PFSK-1 (cell line): ENCODE measurements around the gene KTN1.

Source experiments
- FOXP2 ChIP-seq: optimal IDR thresholded peaks from 2 replicates; pipeline ENCODE3; 2011; ENCODE audit warnings: borderline replicate concordance, control low read depth, inconsistent platforms; ENCODE audit not compliant: insufficient read depth; ENCODE audit errors: extremely low read length, extremely low read depth
- POLR2AphosphoS5 ChIP-seq: IDR thresholded peaks from 2 replicates; pipeline ENCODE4 v1.6.1; 2012; ENCODE audit warnings: low read depth, mild to moderate bottlenecking, control low read depth, low read length, moderate library complexity
- SIN3A ChIP-seq: IDR thresholded peaks from 2 replicates; pipeline ENCODE4 v1.6.1; 2012; ENCODE audit warnings: mild to moderate bottlenecking, low read length, moderate library complexity, borderline replicate concordance; ENCODE audit not compliant: insufficient read depth
- TAF1 ChIP-seq: IDR thresholded peaks from 2 replicates; pipeline ENCODE4 v1.6.1; 2012; ENCODE audit warnings: low read length, control low read depth, borderline replicate concordance; ENCODE audit not compliant: insufficient read depth
- TF ChIP-seq, protein P1 (sequence below), 2 experiments: IDR thresholded peaks; 2 replicates each; pipeline versions ENCODE4 v1.6.1 to v1.8.0; 2011 to 2012; ENCODE audit warnings: low read depth in 2 of 2, low read length in 2 of 2, control low read depth in 1 of 2, inconsistent platforms in 1 of 2, mild to moderate bottlenecking in 1 of 2, moderate library complexity in 1 of 2; ENCODE audit not compliant: insufficient read depth in 1 of 2

KTN1 gene

DNA sequence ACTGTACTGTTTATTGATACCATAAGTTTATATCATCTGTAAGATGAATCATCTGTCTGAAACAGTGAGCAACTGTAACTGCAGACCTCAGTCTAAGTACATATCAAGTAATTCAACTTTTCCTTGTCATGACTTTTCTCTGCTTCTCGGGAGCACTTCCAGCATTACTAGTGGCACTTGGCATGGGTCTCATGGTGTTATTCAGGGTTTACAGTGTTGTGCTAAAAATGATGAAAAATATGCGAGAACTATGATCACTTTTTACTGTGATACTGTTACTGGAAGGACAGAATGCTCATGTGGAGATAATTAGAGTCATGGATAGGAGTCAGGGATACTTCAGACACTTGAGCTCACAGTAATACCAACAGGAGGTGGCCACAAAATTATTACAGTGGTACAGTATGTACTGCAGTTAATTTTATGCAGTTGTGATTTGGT, 8.3 kb downstream of the KTN1 start:
- TF ChIP-seq SIN3A (no peak), FOXP2 (no peak), TAF1 (no peak), POLR2AphosphoS5 (no peak)
- TF ChIP-seq, protein P1, sequence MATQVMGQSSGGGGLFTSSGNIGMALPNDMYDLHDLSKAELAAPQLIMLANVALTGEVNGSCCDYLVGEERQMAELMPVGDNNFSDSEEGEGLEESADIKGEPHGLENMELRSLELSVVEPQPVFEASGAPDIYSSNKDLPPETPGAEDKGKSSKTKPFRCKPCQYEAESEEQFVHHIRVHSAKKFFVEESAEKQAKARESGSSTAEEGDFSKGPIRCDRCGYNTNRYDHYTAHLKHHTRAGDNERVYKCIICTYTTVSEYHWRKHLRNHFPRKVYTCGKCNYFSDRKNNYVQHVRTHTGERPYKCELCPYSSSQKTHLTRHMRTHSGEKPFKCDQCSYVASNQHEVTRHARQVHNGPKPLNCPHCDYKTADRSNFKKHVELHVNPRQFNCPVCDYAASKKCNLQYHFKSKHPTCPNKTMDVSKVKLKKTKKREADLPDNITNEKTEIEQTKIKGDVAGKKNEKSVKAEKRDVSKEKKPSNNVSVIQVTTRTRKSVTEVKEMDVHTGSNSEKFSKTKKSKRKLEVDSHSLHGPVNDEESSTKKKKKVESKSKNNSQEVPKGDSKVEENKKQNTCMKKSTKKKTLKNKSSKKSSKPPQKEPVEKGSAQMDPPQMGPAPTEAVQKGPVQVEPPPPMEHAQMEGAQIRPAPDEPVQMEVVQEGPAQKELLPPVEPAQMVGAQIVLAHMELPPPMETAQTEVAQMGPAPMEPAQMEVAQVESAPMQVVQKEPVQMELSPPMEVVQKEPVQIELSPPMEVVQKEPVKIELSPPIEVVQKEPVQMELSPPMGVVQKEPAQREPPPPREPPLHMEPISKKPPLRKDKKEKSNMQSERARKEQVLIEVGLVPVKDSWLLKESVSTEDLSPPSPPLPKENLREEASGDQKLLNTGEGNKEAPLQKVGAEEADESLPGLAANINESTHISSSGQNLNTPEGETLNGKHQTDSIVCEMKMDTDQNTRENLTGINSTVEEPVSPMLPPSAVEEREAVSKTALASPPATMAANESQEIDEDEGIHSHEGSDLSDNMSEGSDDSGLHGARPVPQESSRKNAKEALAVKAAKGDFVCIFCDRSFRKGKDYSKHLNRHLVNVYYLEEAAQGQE (IDR thresholded peaks at IDR 0.05; ENCODE audit: insufficient read depth in 1 of 2, low read depth in 2 of 2, low read length in 2 of 2), result no peak

DNA sequence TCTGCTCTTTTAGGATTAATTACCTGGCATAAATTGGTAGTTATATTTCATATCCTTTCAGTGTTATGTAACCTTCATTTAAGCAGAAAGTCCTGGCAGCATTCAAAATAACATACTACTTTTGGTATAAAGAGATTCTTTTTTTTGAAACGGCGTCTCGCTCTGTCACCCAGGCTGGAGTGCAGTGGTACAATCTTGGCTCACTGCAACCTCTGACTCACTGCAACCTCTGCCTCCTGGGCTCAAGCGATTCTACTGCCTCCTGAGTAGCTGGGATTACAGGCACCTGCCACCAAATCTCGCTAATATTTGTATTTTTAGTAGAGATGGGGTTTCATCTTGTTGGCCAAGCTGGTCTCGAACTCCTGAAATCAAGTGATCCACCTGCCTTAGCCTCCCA, 9.2 kb downstream of the KTN1 start:
- TF ChIP-seq, protein P1 (IDR thresholded peaks at IDR 0.05; ENCODE audit: insufficient read depth in 1 of 2, low read depth in 2 of 2, low read length in 2 of 2), result no peak
- TF ChIP-seq TAF1, result no peak
- no peak for TF ChIP-seq SIN3A
- TF ChIP-seq FOXP2, result no peak
- no peak for TF ChIP-seq POLR2AphosphoS5

DNA sequence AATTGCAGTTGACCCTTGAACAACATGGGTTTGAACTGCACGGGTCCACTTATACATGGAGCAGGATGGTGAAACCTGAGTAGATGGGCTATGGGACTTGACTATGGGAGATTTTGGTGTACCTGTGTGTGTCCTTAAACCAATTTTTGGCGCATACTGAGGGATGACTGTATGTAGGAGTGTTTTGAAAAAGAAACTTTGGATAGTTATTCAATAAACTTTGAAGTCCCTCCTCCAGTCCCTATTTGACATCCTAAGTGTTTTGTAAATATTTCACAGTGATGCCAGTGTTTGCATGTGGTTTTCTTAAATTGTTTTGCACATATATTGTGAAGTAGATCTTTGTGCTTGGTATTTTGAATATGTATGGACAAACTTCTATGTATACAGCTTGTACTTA, 12.4 kb downstream of the KTN1 start:
- TF ChIP-seq POLR2AphosphoS5 (no peak), TAF1 (no peak), FOXP2 (no peak), SIN3A (no peak)
- TF ChIP-seq, protein P1 (IDR thresholded peaks at IDR 0.05; ENCODE audit: insufficient read depth in 1 of 2, low read depth in 2 of 2, low read length in 2 of 2), result no peak

DNA sequence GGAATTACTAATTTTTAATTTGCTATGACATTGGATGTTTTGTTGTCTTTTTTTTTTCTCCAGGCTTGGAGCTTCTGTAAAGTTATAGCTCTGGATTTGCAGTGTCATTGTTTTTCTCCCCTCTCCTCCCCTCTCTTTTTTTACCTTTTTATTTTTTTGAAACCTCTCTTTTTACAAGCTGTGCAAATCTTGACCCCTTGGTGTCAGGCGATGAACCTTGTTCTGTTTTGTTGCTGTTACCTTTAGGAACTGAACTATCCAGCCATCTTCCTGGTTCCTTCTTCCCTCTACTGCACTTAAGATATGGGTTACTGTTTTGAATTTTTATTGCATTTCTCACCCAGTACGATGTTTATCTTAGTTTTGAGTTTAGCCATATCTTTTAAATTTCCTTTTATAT, 13.7 kb downstream of the KTN1 start:
- TF ChIP-seq FOXP2 (no peak), SIN3A (no peak), POLR2AphosphoS5 (no peak), TAF1 (no peak)
- TF ChIP-seq, protein P1 (IDR thresholded peaks at IDR 0.05; ENCODE audit: insufficient read depth in 1 of 2, low read depth in 2 of 2, low read length in 2 of 2), result no peak
